Measurements from ENCODE around the gene GCAT. TPM values are rescaled to one million over a fixed set of nuclear protein-coding genes. Genes with fewer than 3 reads are reported as not detected.

GCAT gene
- total and polyA plus RNA-seq, 2 experiments from 2014 or later: 74.2 to 97.6 TPM

- H3K27ac ChIP-seq: no peak overlapping the region
- H3K4me1 ChIP-seq (ENCODE audit: low read depth): peaks cover 3% of the 10 kb centered on the region
- peaks cover 7% of the 10 kb centered on the region for H3K27me3 ChIP-seq
- TF ChIP-seq CTCF (IDR thresholded peaks at IDR 0.05; ENCODE audit: low read depth, low read length): no peak
- no peak for DNase-seq (ENCODE audit: low read depth in 1 of 2, low spot score in 1 of 2)
- no peak overlapping the region for H3K4me3 ChIP-seq
- no peaks in the 10 kb centered on the region for H3K9me3 ChIP-seq (ENCODE audit: low read depth)
- H3K36me3 ChIP-seq: peaks cover 10% of the 10 kb centered on the region
These were observed 7.9 kb downstream of the GCAT start for GRCh38 chr22:37815593-37815992.

- TF ChIP-seq CTCF (IDR thresholded peaks at IDR 0.05; ENCODE audit: low read depth, low read length): no peak
- peaks cover 10% of the 10 kb centered on the region for H3K36me3 ChIP-seq
- peaks cover 3% of the 10 kb centered on the region for H3K4me1 ChIP-seq (ENCODE audit: low read depth)
- H3K4me3 ChIP-seq: no peak overlapping the region
- no peaks in the 10 kb centered on the region for H3K9me3 ChIP-seq (ENCODE audit: low read depth)
- peaks cover 7% of the 10 kb centered on the region for H3K27me3 ChIP-seq
- no peak for DNase-seq (ENCODE audit: low read depth in 1 of 2, low spot score in 1 of 2)
- H3K27ac ChIP-seq: no peak overlapping the region
These were observed 8.9 kb downstream of the GCAT start for GRCh38 chr22:37816543-37817180.

- H3K36me3 ChIP-seq: peaks cover 10% of the 10 kb centered on the region
These were observed 10.1 kb downstream of the GCAT start for GRCh38 chr22:37817705-37818408.

GRCh38 chr22:37818409-37819104 is 10.8 kb downstream of the GCAT start:
- H3K36me3 ChIP-seq: peaks cover 10% of the 10 kb centered on the region
- peaks cover 23% of the 10 kb centered on the region for H3K27me3 ChIP-seq
- H3K4me1 ChIP-seq (ENCODE audit: low read depth): peaks cover 3% of the 10 kb centered on the region
- H3K4me3 ChIP-seq: peak overlapping the region; percentile 10
- H3K9me3 ChIP-seq (ENCODE audit: low read depth): no peaks in the 10 kb centered on the region
- peak; percentile 42 for TF ChIP-seq CTCF (IDR thresholded peaks at IDR 0.05; ENCODE audit: low read depth, low read length)
- H3K27ac ChIP-seq: peak overlapping the region; percentile 86
- peak; percentile 65 to 73 for DNase-seq (ENCODE audit: low read depth in 1 of 2, low spot score in 1 of 2)

More at GRCh38 chr22:37817705-37818408, 10.1 kb downstream of the GCAT start:
- H3K27ac ChIP-seq: peak overlapping the region; percentile 86
- peaks cover 3% of the 10 kb centered on the region for H3K4me1 ChIP-seq (ENCODE audit: low read depth)
- TF ChIP-seq CTCF (IDR thresholded peaks at IDR 0.05; ENCODE audit: low read depth, low read length): peak; percentile 92
- H3K9me3 ChIP-seq (ENCODE audit: low read depth): no peaks in the 10 kb centered on the region
- peaks cover 16% of the 10 kb centered on the region for H3K27me3 ChIP-seq
- DNase-seq (ENCODE audit: low read depth in 1 of 2, low spot score in 1 of 2): peak; percentile 88 to 92
- H3K4me3 ChIP-seq: peak overlapping the region; percentile 10

- Histone ChIP-seq H3K27ac (no peak overlapping the region), H3K9me3 (ENCODE audit: low read depth) (no peaks in the 10 kb centered on the region), H3K4me3 (no peak overlapping the region)
These were observed 11.3 kb downstream of the GCAT start for GRCh38 chr22:37819105-37819433.

More at GRCh38 chr22:37819105-37819433, 11.3 kb downstream of the GCAT start:
- Histone ChIP-seq H3K27me3 (peaks cover 28% of the 10 kb centered on the region), H3K36me3 (peaks cover 10% of the 10 kb centered on the region), H3K4me1 (ENCODE audit: low read depth) (peaks cover 3% of the 10 kb centered on the region)
- no peak for DNase-seq (ENCODE audit: low read depth in 1 of 2, low spot score in 1 of 2)
- TF ChIP-seq CTCF (IDR thresholded peaks at IDR 0.05; ENCODE audit: low read depth, low read length): no peak
